OCI-LY1 (cell line): ENCODE measurements around the gene KCNA2.

ENCODE experiments used
- H2AFZ ChIP-seq: fragments of 200-600 bp; sonication (generic), shearing (Covaris generic); 2 replicates; pipeline ENCODE4 v1.6.0; 2014; ENCODE audit warnings: antibody characterized with exemption, mild to moderate bottlenecking, low read length
- H3F3A ChIP-seq: fragments of 200-600 bp; sonication (generic), shearing (Covaris generic); 2 replicates; pipeline ENCODE4 v1.6.0; 2014; ENCODE audit warnings: mild to moderate bottlenecking, antibody characterized with exemption, low read length, moderate library complexity; ENCODE audit not compliant: insufficient read depth
- H3K27ac ChIP-seq: fragments of 200-600 bp; sonication (generic); 2 replicates; pipeline ENCODE4 v1.5.1; 2014; ENCODE audit warnings: low read length, mixed run types, mild to moderate bottlenecking, low read depth; ENCODE audit not compliant: poor library complexity, severe bottlenecking
- H3K27me3 ChIP-seq: fragments of 200-600 bp; sonication (generic); 2 replicates; pipeline ENCODE4 v1.6.0; 2014; ENCODE audit warnings: antibody characterized with exemption, mild to moderate bottlenecking, low read length, moderate library complexity; ENCODE audit not compliant: insufficient read depth
- H3K36me3 ChIP-seq: fragments of 200-600 bp; sonication (generic); 2 replicates; pipeline ENCODE4 v1.6.1; 2014; ENCODE audit warnings: mild to moderate bottlenecking, antibody characterized with exemption, low read length, moderate library complexity, mixed read lengths; ENCODE audit not compliant: insufficient read depth
- H3K4me1 ChIP-seq: fragments of 200-600 bp; sonication (generic); 2 replicates; pipeline ENCODE4 v1.5.1; 2014; ENCODE audit warnings: mild to moderate bottlenecking, low read length, moderate library complexity; ENCODE audit not compliant: insufficient read depth, severe bottlenecking
- H3K4me2 ChIP-seq: fragments of 200-600 bp; sonication (generic), shearing (Covaris generic); 2 replicates; pipeline ENCODE4 v1.6.1; 2014; ENCODE audit warnings: low read length
- H3K4me3 ChIP-seq: fragments of 200-600 bp; sonication (generic); 2 replicates; pipeline ENCODE4 v1.5.1; 2014; ENCODE audit warnings: low read length, low read depth, mild to moderate bottlenecking, mixed read lengths; ENCODE audit not compliant: poor library complexity, severe bottlenecking
- H3K79me2 ChIP-seq: fragments of 200-600 bp; shearing (Covaris generic); 2 replicates; pipeline ENCODE4 v1.6.1; 2016; ENCODE audit warnings: mixed run types, low read length, mixed read lengths; ENCODE audit not compliant: insufficient read depth
- H3K9ac ChIP-seq: fragments of 200-600 bp; sonication (generic), shearing (Covaris generic); 2 replicates; pipeline ENCODE4 v1.6.1; 2014; ENCODE audit warnings: mild to moderate bottlenecking, low read length, mixed read lengths
- H3K9me2 ChIP-seq: fragments of 200-600 bp; sonication (generic), shearing (Covaris generic); 2 replicates; pipeline ENCODE4 v1.6.1; 2014; ENCODE audit warnings: low read depth, mild to moderate bottlenecking, low read length, mixed read lengths
- H3K9me3 ChIP-seq: fragments of 200-600 bp; shearing (Covaris generic); 2 replicates; pipeline ENCODE4 v1.6.1; 2014; ENCODE audit warnings: low read length, mixed read lengths
- H4K20me1 ChIP-seq: fragments of 200-600 bp; sonication (generic), shearing (Covaris generic); 2 replicates; pipeline ENCODE4 v1.6.0; 2016; ENCODE audit warnings: mild to moderate bottlenecking, low read length; ENCODE audit not compliant: insufficient read depth
- EZH2 ChIP-seq: fragments of 200-600 bp; sonication (generic), shearing (Covaris generic); IDR thresholded peaks from 2 replicates; pipeline ENCODE4 v1.8.0; 2017; ENCODE audit warnings: borderline replicate concordance, mixed run types, mild to moderate bottlenecking, antibody characterized with exemption, low read length, moderate library complexity, mixed read lengths
- TF ChIP-seq, protein P1 (sequence below): fragments of 200-600 bp; sonication (generic), shearing (Covaris generic); IDR thresholded peaks from 2 replicates; pipeline ENCODE4 v1.5.1; 2017; ENCODE audit warnings: mild to moderate bottlenecking, antibody characterized with exemption, low read length, moderate library complexity, mixed read lengths

KCNA2 gene

DNA sequence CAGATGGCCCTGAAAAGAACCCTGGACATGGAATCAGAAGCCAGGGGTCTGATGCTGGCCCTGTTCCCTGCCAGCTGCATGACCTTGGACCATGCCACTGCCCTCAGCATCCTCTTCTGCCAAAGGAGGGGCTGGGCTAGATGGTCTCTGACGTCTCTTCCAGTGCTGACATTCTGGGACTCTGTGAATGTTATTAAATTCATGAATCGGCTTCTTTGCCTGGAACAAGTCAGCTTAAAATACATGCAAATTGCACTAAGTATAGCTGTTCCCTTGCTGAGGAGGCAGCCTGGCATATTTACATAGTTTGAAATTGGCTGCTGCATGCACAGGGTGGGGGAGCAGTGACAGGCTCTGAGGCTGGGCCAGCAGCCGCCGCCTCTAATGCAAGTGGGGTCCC lies 23.8 kb downstream of the KCNA2 start:
- TF ChIP-seq, protein P1, sequence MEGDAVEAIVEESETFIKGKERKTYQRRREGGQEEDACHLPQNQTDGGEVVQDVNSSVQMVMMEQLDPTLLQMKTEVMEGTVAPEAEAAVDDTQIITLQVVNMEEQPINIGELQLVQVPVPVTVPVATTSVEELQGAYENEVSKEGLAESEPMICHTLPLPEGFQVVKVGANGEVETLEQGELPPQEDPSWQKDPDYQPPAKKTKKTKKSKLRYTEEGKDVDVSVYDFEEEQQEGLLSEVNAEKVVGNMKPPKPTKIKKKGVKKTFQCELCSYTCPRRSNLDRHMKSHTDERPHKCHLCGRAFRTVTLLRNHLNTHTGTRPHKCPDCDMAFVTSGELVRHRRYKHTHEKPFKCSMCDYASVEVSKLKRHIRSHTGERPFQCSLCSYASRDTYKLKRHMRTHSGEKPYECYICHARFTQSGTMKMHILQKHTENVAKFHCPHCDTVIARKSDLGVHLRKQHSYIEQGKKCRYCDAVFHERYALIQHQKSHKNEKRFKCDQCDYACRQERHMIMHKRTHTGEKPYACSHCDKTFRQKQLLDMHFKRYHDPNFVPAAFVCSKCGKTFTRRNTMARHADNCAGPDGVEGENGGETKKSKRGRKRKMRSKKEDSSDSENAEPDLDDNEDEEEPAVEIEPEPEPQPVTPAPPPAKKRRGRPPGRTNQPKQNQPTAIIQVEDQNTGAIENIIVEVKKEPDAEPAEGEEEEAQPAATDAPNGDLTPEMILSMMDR, result no peak
- no peak for TF ChIP-seq EZH2
- H3K4me2 ChIP-seq, result no peak overlapping the region
- H3K36me3 ChIP-seq, result no peaks in the 10 kb centered on the region
- H3K9me2 ChIP-seq, result no peaks in the 10 kb centered on the region
- H3K27me3 ChIP-seq, result no peaks in the 10 kb centered on the region
- no peaks in the 10 kb centered on the region for H3K79me2 ChIP-seq
- no peaks in the 10 kb centered on the region for H3K9me3 ChIP-seq
- H2AFZ ChIP-seq, result no peak overlapping the region
- no peaks in the 10 kb centered on the region for H3F3A ChIP-seq
- H3K27ac ChIP-seq, result no peak overlapping the region
- no peak overlapping the region for H3K4me3 ChIP-seq
- H3K9ac ChIP-seq, result no peak overlapping the region
- no peaks in the 10 kb centered on the region for H4K20me1 ChIP-seq
- H3K4me1 ChIP-seq, result no peaks in the 10 kb centered on the region

DNA sequence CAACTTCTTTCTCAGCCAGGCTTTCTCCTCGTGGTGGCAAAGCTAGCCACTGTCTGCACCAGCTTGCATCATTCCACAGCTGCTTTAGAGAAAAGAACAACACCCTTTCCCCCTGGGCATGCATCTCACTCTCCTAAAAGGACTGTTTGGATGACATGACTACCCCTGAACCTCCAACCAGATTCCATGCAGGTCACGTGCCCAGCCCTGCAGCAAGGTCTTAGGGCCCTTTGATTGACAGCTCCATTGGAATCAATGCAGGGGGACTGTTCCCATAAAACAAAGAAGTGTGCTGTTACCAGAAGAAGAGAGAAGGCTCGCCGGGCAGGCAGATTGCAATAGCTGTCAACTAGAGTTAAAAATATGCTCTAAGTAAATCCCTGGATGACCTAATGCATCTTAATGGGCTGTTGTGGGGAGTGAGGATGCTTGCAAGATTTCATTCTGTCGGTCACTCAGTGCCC lies 24.4 kb downstream of the KCNA2 start:
- no peaks in the 10 kb centered on the region for H3K9me3 ChIP-seq
- H3K36me3 ChIP-seq, result no peaks in the 10 kb centered on the region
- H3F3A ChIP-seq, result no peaks in the 10 kb centered on the region
- no peak overlapping the region for H2AFZ ChIP-seq
- H3K4me1 ChIP-seq, result no peaks in the 10 kb centered on the region
- TF ChIP-seq, protein P1, result no peak
- no peak for TF ChIP-seq EZH2
- H3K9me2 ChIP-seq, result no peaks in the 10 kb centered on the region
- no peak overlapping the region for H3K27ac ChIP-seq
- no peaks in the 10 kb centered on the region for H4K20me1 ChIP-seq
- no peak overlapping the region for H3K4me2 ChIP-seq
- no peaks in the 10 kb centered on the region for H3K79me2 ChIP-seq
- H3K27me3 ChIP-seq, result no peaks in the 10 kb centered on the region
- H3K9ac ChIP-seq, result no peak overlapping the region
- no peak overlapping the region for H3K4me3 ChIP-seq

DNA sequence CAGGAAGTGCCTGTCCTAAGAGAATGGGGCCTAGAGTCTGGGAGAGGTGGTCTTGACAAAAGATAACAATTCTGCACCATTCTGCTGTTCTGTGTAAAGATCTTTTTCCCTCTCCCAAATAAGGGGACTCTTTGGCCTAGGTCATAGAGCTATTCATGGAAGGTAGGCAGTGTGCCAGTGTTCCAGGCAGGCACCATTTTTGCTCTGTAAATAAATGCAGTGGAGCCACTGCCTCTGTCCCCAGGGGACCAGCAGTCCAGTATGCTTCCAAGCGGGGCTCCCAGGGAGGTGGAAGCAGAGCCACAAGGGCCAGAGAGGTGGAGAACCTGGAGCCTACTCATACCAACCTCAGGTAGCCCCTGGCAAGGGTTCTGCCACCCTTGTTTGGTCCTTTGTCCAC lies 25.9 kb downstream of the KCNA2 start:
- Histone ChIP-seq H3K36me3 (no peaks in the 10 kb centered on the region), H3K4me2 (no peak overlapping the region), H3K9ac (no peak overlapping the region), H3K79me2 (no peaks in the 10 kb centered on the region), H4K20me1 (no peaks in the 10 kb centered on the region), H3K4me3 (no peak overlapping the region), H3K9me3 (no peaks in the 10 kb centered on the region), H2AFZ (no peak overlapping the region), H3K27ac (no peak overlapping the region), H3K9me2 (no peaks in the 10 kb centered on the region), H3K27me3 (no peaks in the 10 kb centered on the region), H3K4me1 (no peaks in the 10 kb centered on the region), H3F3A (no peaks in the 10 kb centered on the region)
- TF ChIP-seq EZH2, result no peak
- TF ChIP-seq, protein P1, result no peak
